GM12878 (cell line): ENCODE results near the gene ZNF45. TPM values are rescaled to one million over a fixed set of nuclear protein-coding genes. Genes with fewer than 3 reads are reported as not detected.

Experiments used
- ASH2L ChIP-seq: fragments of 300-600, 200-600 bp; sonication (generic); IDR thresholded peaks from 2 replicates; pipeline ENCODE4 v1.6.1; 2017; ENCODE audit warnings: low read depth, mild to moderate bottlenecking, borderline replicate concordance
- ATF7 ChIP-seq: fragments of 450-650 bp; IDR thresholded peaks from 2 replicates; pipeline ENCODE4 v1.6.1; 2016; ENCODE audit warnings: low read depth, mild to moderate bottlenecking
- BHLHE40 ChIP-seq, 2 experiments: fragments of 450-650 bp in 1 of 2; IDR thresholded peaks; 2 replicates each; pipeline ENCODE4 v1.6.1; 2011 to 2017; ENCODE audit warnings: low read depth in 2 of 2, borderline replicate concordance in 1 of 2, improper control_type of control experiment in 1 of 2, low read length in 1 of 2, mild to moderate bottlenecking in 1 of 2
- CBX5 ChIP-seq: sonication (generic); IDR thresholded peaks from 2 replicates; pipeline ENCODE4 v1.6.1; 2016; ENCODE audit warnings: low read depth, moderate library complexity, mild to moderate bottlenecking, inconsistent platforms
- E2F8 ChIP-seq: fragments of 450-650 bp; IDR thresholded peaks from 2 replicates; pipeline ENCODE4 v1.6.1; 2018; ENCODE audit warnings: mild to moderate bottlenecking, low read depth, moderate library complexity; ENCODE audit not compliant: partially characterized antibody
- ETV6 ChIP-seq, 2 experiments: fragments of 450-650 bp in 1 of 2; IDR thresholded peaks in 1 of 2; conservative IDR thresholded peaks in 1 of 2; 2 replicates each; pipeline ENCODE4 v1.6.1; 2014; ENCODE audit warnings: antibody characterized with exemption in 1 of 2, borderline replicate concordance in 1 of 2, low read depth in 1 of 2, mild to moderate bottlenecking in 1 of 2, moderate library complexity in 1 of 2
- EZH2 ChIP-seq: IDR thresholded peaks from 2 replicates; pipeline ENCODE4 v1.6.1; 2012; ENCODE audit warnings: low read depth, mild to moderate bottlenecking, control low read depth, inconsistent platforms, low read length, borderline replicate concordance; ENCODE audit not compliant: control insufficient read depth
- GATAD2B ChIP-seq: fragments of 450-650 bp; conservative IDR thresholded peaks from 2 replicates; pipeline ENCODE4 v1.6.1; 2017; ENCODE audit warnings: low read depth, mild to moderate bottlenecking, moderate library complexity
- IKZF2 ChIP-seq, 2 experiments: fragments of 450-650 bp; IDR thresholded peaks; 2 replicates each; pipeline ENCODE4 v1.6.1; 2017; ENCODE audit warnings: mild to moderate bottlenecking in 2 of 2, moderate library complexity in 2 of 2
- LARP7 ChIP-seq: fragments of 450-650 bp; IDR thresholded peaks from 2 replicates; pipeline ENCODE4 v1.6.1; 2017; ENCODE audit warnings: mild to moderate bottlenecking
- NFXL1 ChIP-seq: fragments of 450-650 bp; IDR thresholded peaks from 2 replicates; pipeline ENCODE4 v1.6.1; 2017; ENCODE audit warnings: antibody characterized with exemption, mild to moderate bottlenecking, borderline replicate concordance
- NR2C2 ChIP-seq: IDR thresholded peaks from 2 replicates; pipeline ENCODE4 v1.6.1; 2011; ENCODE audit warnings: borderline replicate concordance, low read depth; ENCODE audit not compliant: control insufficient read depth, insufficient read length
- PBX3 ChIP-seq: IDR thresholded peaks from 2 replicates; pipeline ENCODE4 v1.6.1; 2011; ENCODE audit warnings: mild to moderate bottlenecking, low read depth, low read length, moderate library complexity; ENCODE audit not compliant: insufficient replicate concordance
- POU2F2 ChIP-seq: IDR thresholded peaks from 3 replicates; pipeline ENCODE4 v1.6.1; 2011; ENCODE audit warnings: low read depth, mild to moderate bottlenecking, low read length, borderline replicate concordance
- RFX5 ChIP-seq: IDR thresholded peaks from 2 replicates; pipeline ENCODE4 v1.6.1; 2011; ENCODE audit warnings: low read depth, low read length, improper control_type of control experiment
- SIN3A ChIP-seq: IDR thresholded peaks from 2 replicates; pipeline ENCODE4 v1.6.1; 2012; ENCODE audit warnings: low read depth, low read length, improper control_type of control experiment
- polyA plus RNA-seq, 11 experiments: library from polyadenylated mRNA; depleted of rRNA in 4 of 11; unstranded in 6 of 11; stranded (reverse) in 5 of 11; fragments of >200 nt; fragmentation: Nextera tagmentation in 4 of 11; fragmentation: Illumina TruSeq in 1 of 11; extraction: Ambion mirVana in 4 of 11; extraction: Trizol in 1 of 11; gene quantifications; 1 replicate in 1 of 11; 2 replicates in 10 of 11; pipeline versions ENCODE4 v1.2.1 to v1.2.3, GENCODE V29; 2011 to 2016; ENCODE audit warnings: inconsistent platforms in 2 of 11, missing spikeins in 2 of 11, low read depth in 1 of 11
- total RNA-seq, 4 experiments: library from RNA; depleted of rRNA in 3 of 4; stranded (reverse); fragments of >200 nt in 3 of 4; fragmentation: Illumina TruSeq in 1 of 4; extraction: Trizol in 1 of 4; gene quantifications; 2 replicates each; pipeline versions ENCODE4 v1.2.1 to v1.2.3, GENCODE V29; 2013 to 2021
- TF ChIP-seq, protein P1 (sequence below): fragments of 450-650 bp; IDR thresholded peaks from 2 replicates; pipeline ENCODE4 v1.6.1; 2016; ENCODE audit warnings: mild to moderate bottlenecking
- TF ChIP-seq, protein P2 (sequence below): fragments of 450-650 bp; IDR thresholded peaks from 2 replicates; pipeline ENCODE4 v1.6.1; 2016; ENCODE audit warnings: mild to moderate bottlenecking
- TF ChIP-seq, protein P3 (sequence below): IDR thresholded peaks from 2 replicates; pipeline ENCODE4 v1.6.1; 2011; ENCODE audit warnings: borderline replicate concordance, low read depth, mild to moderate bottlenecking, moderate library complexity, low read length; ENCODE audit not compliant: insufficient read depth, poor library complexity, severe bottlenecking

Gene ZNF45
- total and polyA plus RNA-seq, 10 of the 15 experiments (the other 5 are each of a cell fraction or from before 2014, with no cell fraction given), result 4.2 to 23.1 (median 15.9) TPM

DNA sequence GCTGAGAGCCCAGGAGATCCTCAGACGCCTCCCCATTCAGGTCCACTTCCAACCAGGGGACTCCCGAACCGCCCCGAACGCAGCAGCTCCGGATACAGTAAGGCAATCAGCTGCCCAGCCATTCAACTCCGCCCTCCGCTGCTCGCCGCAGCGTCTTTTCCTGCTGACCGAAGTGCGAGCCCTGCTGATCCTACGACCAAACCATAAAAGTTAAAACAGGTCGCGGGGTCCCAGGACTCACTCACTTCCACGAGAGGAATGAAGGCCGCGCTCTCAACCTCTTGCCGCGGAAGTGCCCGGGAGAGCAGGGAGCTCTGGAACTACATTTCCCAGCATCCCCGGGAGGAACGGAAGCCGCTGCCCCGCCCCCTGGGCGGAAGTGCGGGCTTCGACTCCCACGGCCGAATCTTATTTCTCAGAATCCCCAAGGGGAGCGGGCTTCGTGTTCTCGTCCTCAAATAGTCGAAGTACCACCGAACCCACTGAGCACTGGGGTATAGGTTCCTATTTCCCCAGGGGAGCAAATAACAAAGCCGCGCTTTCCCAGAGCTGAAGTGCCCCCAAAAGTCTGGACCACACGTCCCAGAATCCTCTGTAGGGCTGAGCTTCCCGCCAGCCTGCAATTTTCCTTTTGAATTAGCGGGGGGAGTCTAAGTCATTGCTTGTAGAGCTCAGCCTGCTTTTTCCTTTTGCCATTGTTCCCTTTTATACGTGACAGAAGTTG lies at the start of gene ZNF45 (continued):
- TF ChIP-seq E2F8 (peak; percentile 90), RFX5 (no peak), ASH2L (no peak), ATF7 (no peak), PBX3 (no peak), SIN3A (0 out of 2 replicates have a peak, but pooled peaks have one; percentile 53), NR2C2 (no peak), NFXL1 (no peak), BHLHE40 (IDR thresholded peaks at IDR 0.05; ENCODE audit: borderline replicate concordance in 1 of 2, low read depth in 2 of 2, low read length in 1 of 2) (no peak; a peak in 1 of 4 replicates), EZH2 (no peak), CBX5 (no peak), GATAD2B (no peak), ETV6 (conservative IDR thresholded peaks at IDR 0.05 in 1 of 2, IDR thresholded peaks at IDR 0.05 in 1 of 2; ENCODE audit: borderline replicate concordance in 1 of 2, low read depth in 1 of 2) (no peak; a peak in 1 of 4 replicates), LARP7 (peak; percentile 39; the same call in 1 of the 2 replicates), IKZF2 (IDR thresholded peaks at IDR 0.05) (peak; percentile 41 to 52; a peak in 2 of 4 replicates), POU2F2 (no peak)
- TF ChIP-seq, protein P1, sequence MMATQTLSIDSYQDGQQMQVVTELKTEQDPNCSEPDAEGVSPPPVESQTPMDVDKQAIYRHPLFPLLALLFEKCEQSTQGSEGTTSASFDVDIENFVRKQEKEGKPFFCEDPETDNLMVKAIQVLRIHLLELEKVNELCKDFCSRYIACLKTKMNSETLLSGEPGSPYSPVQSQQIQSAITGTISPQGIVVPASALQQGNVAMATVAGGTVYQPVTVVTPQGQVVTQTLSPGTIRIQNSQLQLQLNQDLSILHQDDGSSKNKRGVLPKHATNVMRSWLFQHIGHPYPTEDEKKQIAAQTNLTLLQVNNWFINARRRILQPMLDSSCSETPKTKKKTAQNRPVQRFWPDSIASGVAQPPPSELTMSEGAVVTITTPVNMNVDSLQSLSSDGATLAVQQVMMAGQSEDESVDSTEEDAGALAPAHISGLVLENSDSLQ, result peak; percentile 9; the same call in 1 of the 2 replicates
- TF ChIP-seq, protein P2, sequence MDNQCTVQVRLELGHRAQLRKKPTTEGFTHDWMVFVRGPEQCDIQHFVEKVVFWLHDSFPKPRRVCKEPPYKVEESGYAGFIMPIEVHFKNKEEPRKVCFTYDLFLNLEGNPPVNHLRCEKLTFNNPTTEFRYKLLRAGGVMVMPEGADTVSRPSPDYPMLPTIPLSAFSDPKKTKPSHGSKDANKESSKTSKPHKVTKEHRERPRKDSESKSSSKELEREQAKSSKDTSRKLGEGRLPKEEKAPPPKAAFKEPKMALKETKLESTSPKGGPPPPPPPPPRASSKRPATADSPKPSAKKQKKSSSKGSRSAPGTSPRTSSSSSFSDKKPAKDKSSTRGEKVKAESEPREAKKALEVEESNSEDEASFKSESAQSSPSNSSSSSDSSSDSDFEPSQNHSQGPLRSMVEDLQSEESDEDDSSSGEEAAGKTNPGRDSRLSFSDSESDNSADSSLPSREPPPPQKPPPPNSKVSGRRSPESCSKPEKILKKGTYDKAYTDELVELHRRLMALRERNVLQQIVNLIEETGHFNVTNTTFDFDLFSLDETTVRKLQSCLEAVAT, result 0 out of 2 replicates have a peak, but pooled peaks have one; percentile 49
- TF ChIP-seq, protein P3, sequence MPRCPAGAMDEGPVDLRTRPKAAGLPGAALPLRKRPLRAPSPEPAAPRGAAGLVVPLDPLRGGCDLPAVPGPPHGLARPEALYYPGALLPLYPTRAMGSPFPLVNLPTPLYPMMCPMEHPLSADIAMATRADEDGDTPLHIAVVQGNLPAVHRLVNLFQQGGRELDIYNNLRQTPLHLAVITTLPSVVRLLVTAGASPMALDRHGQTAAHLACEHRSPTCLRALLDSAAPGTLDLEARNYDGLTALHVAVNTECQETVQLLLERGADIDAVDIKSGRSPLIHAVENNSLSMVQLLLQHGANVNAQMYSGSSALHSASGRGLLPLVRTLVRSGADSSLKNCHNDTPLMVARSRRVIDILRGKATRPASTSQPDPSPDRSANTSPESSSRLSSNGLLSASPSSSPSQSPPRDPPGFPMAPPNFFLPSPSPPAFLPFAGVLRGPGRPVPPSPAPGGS, result no peak
